Measurements from ENCODE around the gene DOK7. TPM values are rescaled to one million over a fixed set of nuclear protein-coding genes. Genes with fewer than 3 reads are reported as not detected.

The DOK7 gene
- total RNA-seq, 4 donors from 2014 or later, result 8.1 to 42.0 (median 13.2) TPM

GRCh38 chr4:3524920-3525319 lies 61.8 kb downstream of the DOK7 start:
- no peak for TF ChIP-seq CTCF (IDR thresholded peaks at IDR 0.05 in 4 of 5, conservative IDR thresholded peaks at IDR 0.05 in 1 of 5)
- TF ChIP-seq POLR2A (IDR thresholded peaks at IDR 0.05), result no peak
- no peaks in the 10 kb centered on the region for H3K4me1 ChIP-seq
- H3K27ac ChIP-seq, result no peak overlapping the region
- intact Hi-C loops (cut with DNase I; ENCODE audit: low total_unique reads) (no loop called here), in situ Hi-C loops (cut with MboI; ENCODE audit: low sequenced_read_pairs in 4 of 4) (no loop called here)
- no peaks in the 10 kb centered on the region for H3K9me3 ChIP-seq
- ATAC-seq (no peak), DNase-seq (no peak)
- H3K36me3 ChIP-seq, result peaks cover 0 to 48% of the 10 kb centered on the region in 2 donors
- no peak overlapping the region for H3K4me3 ChIP-seq
- H3K27me3 ChIP-seq, result no peaks in the 10 kb centered on the region

GRCh38 chr4:3525532-3526430 lies 62.7 kb downstream of the DOK7 start:
- no peak for ATAC-seq

GRCh38 chr4:3526456-3526855 lies 63.4 kb downstream of the DOK7 start:
- no peaks in the 10 kb centered on the region for H3K9me3 ChIP-seq
- in situ Hi-C loops (cut with MboI; ENCODE audit: low sequenced_read_pairs in 4 of 4) (no loop called here), intact Hi-C loops (cut with DNase I; ENCODE audit: low total_unique reads) (no loop called here)
- TF ChIP-seq POLR2A (IDR thresholded peaks at IDR 0.05), result no peak
- no peaks in the 10 kb centered on the region for H3K27me3 ChIP-seq
- H3K27ac ChIP-seq, result no peak overlapping the region
- ATAC-seq (no peak), DNase-seq (no peak)
- H3K4me3 ChIP-seq, result no peak overlapping the region
- H3K36me3 ChIP-seq, result peaks cover 0 to 33% of the 10 kb centered on the region in 2 donors
- peaks cover 13 to 15% of the 10 kb centered on the region in 2 donors for H3K4me1 ChIP-seq

More at GRCh38 chr4:3525532-3526430, 62.7 kb downstream of the DOK7 start:
- Histone ChIP-seq H3K27ac (no peak overlapping the region), H3K36me3 (peaks cover 0 to 40% of the 10 kb centered on the region in 2 donors), H3K4me1 (peaks cover 6 to 8% of the 10 kb centered on the region in 2 donors), H3K27me3 (no peaks in the 10 kb centered on the region), H3K4me3 (no peak overlapping the region), H3K9me3 (no peaks in the 10 kb centered on the region)
- no peak for DNase-seq
- intact Hi-C loops (cut with DNase I; ENCODE audit: low total_unique reads), result no loop called here
- TF ChIP-seq POLR2A (IDR thresholded peaks at IDR 0.05) (no peak), CTCF (IDR thresholded peaks at IDR 0.05 in 4 of 5, conservative IDR thresholded peaks at IDR 0.05 in 1 of 5) (no peak)
- in situ Hi-C loops (cut with MboI; ENCODE audit: low sequenced_read_pairs in 4 of 4), result no loop called here

GRCh38 chr4:3527101-3527913 lies 64.2 kb downstream of the DOK7 start:
- in situ Hi-C loops (cut with MboI; ENCODE audit: low sequenced_read_pairs in 4 of 4), result no loop called here
- no peak for DNase-seq
- Histone ChIP-seq H3K4me1 (peaks cover 16% of the 10 kb centered on the region in 2 donors), H3K36me3 (peaks cover 0 to 25% of the 10 kb centered on the region in 2 donors), H3K27me3 (no peaks in the 10 kb centered on the region), H3K9me3 (no peaks in the 10 kb centered on the region), H3K4me3 (no peak overlapping the region), H3K27ac (no peak overlapping the region)
- TF ChIP-seq POLR2A (IDR thresholded peaks at IDR 0.05) (no peak), CTCF (IDR thresholded peaks at IDR 0.05 in 4 of 5, conservative IDR thresholded peaks at IDR 0.05 in 1 of 5) (no peak)
- ATAC-seq, result no peak
- intact Hi-C loops (cut with DNase I; ENCODE audit: low total_unique reads), result no loop called here
